ENCODE results near the gene PDE3A.

GRCh38 chr12:20383612-20384011 lies 15.3 kb downstream of the PDE3A start:
- no peak for TF ChIP-seq CTCF (IDR thresholded peaks at IDR 0.05)
- TF ChIP-seq POLR2AphosphoS5 (IDR thresholded peaks at IDR 0.05), result no peak
- no peak for TF ChIP-seq POLR2A (IDR thresholded peaks at IDR 0.05)
